Tibial artery (tissue), 4 donors: Measurements from ENCODE around the gene HOXA1.

Experiments
- DNase-seq, 2 donors: peaks; one replicate each; pipeline ENCODE4 v3.0.0-alpha.2; 2019
- H3K27ac ChIP-seq, 2 donors: fragments of 200-600 bp; sonication (generic) in 1 of 2; 1 replicate in 1 of 2; 2 replicates in 1 of 2; pipeline ENCODE4 v1.5.1; 2018 to 2019; ENCODE audit warnings: mild to moderate bottlenecking in 1 of 2
- H3K27me3 ChIP-seq, 2 donors: fragments of 200-600 bp; sonication (generic) in 1 of 2; one replicate each; pipeline versions ENCODE4 v1.5.1 to v1.6.0; 2016 to 2019
- H3K36me3 ChIP-seq, 3 donors: fragments of 200-600 bp; sonication (generic) in 2 of 3; one replicate each; pipeline ENCODE4 v1.5.1; 2016 to 2019; ENCODE audit warnings: mild to moderate bottlenecking in 2 of 3
- H3K4me1 ChIP-seq, 4 donors: fragments of 200-600 bp; sonication (generic) in 2 of 4; 1 replicate in 3 of 4; 2 replicates in 1 of 4; pipeline ENCODE4 v1.5.1; 2016 to 2019
- H3K4me3 ChIP-seq, 2 donors: fragments of 200-600 bp; sonication (generic) in 1 of 2; 1 replicate in 1 of 2; 2 replicates in 1 of 2; pipeline ENCODE4 v1.5.1; 2018 to 2019; ENCODE audit warnings: mild to moderate bottlenecking in 2 of 2
- H3K9me3 ChIP-seq, 3 donors: fragments of 200-600 bp; sonication (generic) in 1 of 3; one replicate each; pipeline ENCODE4 v1.5.1; 2016 to 2019
- intact Hi-C: fragments of 100-400 bp; cut with DNase I; formaldehyde crosslinking; loops from one replicate; pipeline ENCODE4 v1.15.0; 2023; ENCODE audit warnings: low total_unique reads
- TF ChIP-seq, protein P1 (sequence below), 2 experiments: fragments of 200-600 bp in 1 of 2; fragments of 450-650 bp in 1 of 2; IDR thresholded peaks; one replicate each; pipeline ENCODE4 v1.5.1; 2017 to 2019; ENCODE audit warnings: antibody characterized with exemption in 2 of 2, mild to moderate bottlenecking in 1 of 2, moderate library complexity in 1 of 2

HOXA1 gene

DNA sequence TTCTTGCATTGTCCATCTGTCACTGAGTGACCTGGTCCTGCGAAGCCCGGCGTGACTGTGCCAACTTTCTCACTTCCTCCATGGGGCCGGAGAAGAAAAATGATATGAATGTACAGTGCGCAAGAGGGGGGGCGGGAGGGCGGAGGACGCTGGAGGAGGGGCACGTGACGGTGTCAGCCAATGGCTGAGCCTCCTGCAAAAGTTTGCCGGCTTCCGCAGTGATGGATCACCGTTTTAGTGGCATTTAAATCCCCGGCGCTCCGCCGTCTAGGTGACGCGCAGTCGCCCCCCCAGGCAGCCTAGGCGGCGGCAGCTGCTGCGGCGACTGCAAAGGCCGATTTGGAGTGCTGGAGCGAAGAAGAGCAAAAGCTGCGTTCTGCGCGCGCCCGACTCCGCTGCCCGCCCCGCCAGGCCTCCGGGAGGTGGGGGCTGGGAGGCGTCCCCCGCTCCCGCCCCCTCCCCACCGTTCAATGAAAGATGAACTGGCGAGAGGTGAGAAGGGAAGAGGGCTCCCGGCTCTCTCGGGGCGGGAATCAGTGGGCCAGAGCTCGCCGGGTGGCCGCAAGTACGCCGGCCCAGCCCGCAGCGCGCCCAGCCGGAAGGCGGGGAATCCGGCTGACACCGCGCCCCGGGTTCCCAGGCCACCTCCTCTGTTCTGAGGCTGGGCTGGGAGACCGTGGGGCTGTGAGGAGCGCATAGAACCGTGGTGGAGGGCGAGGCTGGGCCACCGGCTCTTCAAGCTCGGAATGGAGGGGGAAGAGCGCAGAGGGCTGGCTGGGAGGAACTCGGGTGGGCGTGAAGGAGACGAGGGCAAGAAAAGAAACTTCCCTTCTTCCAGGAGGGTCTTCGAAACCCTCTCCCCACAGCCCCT lies at the start of gene HOXA1:
Gene HOXA1, minus strand, starts transcription at position 104 of the 871 bp plus-strand sequence. Its CDS starts 88 bp downstream, at position 16.
- peak within 1 kb of the TSS; percentile 80 to 81 for H3K27ac ChIP-seq
- peak; percentile 75 to 88 for DNase-seq
- H3K9me3 ChIP-seq: no peaks in the 10 kb centered on the region
- no peaks in the 10 kb centered on the region for H3K36me3 ChIP-seq
- intact Hi-C loops: loop anchor here (5.0 to 10.0 kb wide), 2 partner anchors 46 to 1231 kb away; partner anchors contain the start of gene HOXA5
- H3K27me3 ChIP-seq: no peaks in the 10 kb centered on the region
- H3K4me3 ChIP-seq: peak within 1 kb of the TSS; percentile 80 to 83
- TF ChIP-seq, protein P1, sequence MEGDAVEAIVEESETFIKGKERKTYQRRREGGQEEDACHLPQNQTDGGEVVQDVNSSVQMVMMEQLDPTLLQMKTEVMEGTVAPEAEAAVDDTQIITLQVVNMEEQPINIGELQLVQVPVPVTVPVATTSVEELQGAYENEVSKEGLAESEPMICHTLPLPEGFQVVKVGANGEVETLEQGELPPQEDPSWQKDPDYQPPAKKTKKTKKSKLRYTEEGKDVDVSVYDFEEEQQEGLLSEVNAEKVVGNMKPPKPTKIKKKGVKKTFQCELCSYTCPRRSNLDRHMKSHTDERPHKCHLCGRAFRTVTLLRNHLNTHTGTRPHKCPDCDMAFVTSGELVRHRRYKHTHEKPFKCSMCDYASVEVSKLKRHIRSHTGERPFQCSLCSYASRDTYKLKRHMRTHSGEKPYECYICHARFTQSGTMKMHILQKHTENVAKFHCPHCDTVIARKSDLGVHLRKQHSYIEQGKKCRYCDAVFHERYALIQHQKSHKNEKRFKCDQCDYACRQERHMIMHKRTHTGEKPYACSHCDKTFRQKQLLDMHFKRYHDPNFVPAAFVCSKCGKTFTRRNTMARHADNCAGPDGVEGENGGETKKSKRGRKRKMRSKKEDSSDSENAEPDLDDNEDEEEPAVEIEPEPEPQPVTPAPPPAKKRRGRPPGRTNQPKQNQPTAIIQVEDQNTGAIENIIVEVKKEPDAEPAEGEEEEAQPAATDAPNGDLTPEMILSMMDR (IDR thresholded peaks at IDR 0.05): no peak
- H3K4me1 ChIP-seq: peaks cover 0 to 23% (median 18%) of the 10 kb centered on the region in 4 donors

DNA sequence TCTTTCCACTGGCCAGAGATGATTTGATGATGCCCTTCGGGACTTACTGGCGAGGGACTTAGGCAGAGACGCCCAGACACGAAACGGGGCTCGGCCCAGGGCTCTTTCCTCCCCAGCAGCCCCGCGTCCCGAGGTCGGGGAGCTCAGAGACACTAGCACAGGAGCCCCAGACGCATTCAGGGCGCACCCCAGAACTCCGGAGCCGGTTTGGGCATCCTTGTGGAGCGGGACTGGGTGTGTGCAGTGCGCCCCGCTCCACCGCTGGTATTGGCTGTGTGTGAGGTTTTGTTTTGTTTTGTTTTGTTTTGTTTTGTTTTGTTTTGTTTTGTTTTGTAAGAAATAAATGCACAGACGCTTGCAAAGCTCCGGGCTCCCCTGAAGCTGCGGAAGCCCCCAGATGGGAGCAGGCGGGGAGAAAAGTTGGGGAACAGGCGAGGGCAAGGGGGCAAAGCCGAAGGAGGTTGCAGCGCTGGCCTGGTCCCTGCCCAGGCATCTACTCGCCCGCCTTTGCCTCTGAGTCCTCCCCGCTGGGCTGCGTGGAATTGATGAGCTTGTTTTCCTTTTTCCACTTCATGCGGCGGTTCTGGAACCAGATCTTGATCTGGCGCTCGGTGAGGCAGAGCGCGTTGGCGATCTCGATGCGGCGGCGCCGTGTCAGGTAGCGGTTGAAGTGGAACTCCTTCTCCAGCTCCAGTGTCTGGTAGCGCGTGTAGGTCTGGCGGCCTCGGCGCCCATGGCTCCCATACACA lies 49.5 kb upstream of the HOXA1 start:
- TF ChIP-seq, protein P1 (IDR thresholded peaks at IDR 0.05): no peak
- peak in 1 of 2 donors; percentile 64 for DNase-seq
- Histone ChIP-seq H3K27me3 (no peaks in the 10 kb centered on the region), H3K27ac (no peak overlapping the region), H3K4me3 (no peak overlapping the region), H3K9me3 (no peaks in the 10 kb centered on the region), H3K4me1 (peaks cover 10 to 35% (median 27%) of the 10 kb centered on the region in 4 donors), H3K36me3 (peaks cover 40 to 47% (median 42%) of the 10 kb centered on the region in 3 donors)
- intact Hi-C loops: no loop called here

DNA sequence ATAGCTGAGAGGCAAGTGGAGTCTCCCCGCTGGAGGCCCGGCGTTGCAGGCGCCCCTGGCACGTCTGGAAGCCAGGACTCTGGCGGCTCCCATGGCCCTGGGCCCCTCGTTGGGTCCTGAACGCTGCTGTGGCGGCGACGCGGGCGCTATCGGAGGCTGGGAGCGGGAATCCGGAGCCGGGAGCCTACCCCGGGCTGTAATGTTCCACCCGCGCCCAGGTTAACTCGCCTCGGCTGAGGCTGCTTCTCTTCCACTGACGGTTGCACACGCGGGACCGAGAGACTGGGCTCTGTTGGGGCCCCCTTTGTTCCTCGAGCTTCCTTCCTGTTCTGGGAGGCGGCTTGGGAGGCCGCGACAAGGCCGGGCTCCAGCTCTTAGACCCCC lies 49.0 kb upstream of the HOXA1 start:
- H3K4me3 ChIP-seq: no peak overlapping the region
- peaks cover 45 to 49% (median 48%) of the 10 kb centered on the region in 3 donors for H3K36me3 ChIP-seq
- H3K27ac ChIP-seq: no peak overlapping the region
- H3K27me3 ChIP-seq: no peaks in the 10 kb centered on the region
- peak in 1 of 2 donors; percentile 55 for DNase-seq
- H3K9me3 ChIP-seq: no peaks in the 10 kb centered on the region
- H3K4me1 ChIP-seq: peaks cover 10 to 29% (median 24%) of the 10 kb centered on the region in 4 donors
- TF ChIP-seq, protein P1 (IDR thresholded peaks at IDR 0.05): no peak
- intact Hi-C loops: loop anchor here (5.0 kb wide), 1 partner anchor 47 kb away; the partner anchor contains the start of gene HOXA1

DNA sequence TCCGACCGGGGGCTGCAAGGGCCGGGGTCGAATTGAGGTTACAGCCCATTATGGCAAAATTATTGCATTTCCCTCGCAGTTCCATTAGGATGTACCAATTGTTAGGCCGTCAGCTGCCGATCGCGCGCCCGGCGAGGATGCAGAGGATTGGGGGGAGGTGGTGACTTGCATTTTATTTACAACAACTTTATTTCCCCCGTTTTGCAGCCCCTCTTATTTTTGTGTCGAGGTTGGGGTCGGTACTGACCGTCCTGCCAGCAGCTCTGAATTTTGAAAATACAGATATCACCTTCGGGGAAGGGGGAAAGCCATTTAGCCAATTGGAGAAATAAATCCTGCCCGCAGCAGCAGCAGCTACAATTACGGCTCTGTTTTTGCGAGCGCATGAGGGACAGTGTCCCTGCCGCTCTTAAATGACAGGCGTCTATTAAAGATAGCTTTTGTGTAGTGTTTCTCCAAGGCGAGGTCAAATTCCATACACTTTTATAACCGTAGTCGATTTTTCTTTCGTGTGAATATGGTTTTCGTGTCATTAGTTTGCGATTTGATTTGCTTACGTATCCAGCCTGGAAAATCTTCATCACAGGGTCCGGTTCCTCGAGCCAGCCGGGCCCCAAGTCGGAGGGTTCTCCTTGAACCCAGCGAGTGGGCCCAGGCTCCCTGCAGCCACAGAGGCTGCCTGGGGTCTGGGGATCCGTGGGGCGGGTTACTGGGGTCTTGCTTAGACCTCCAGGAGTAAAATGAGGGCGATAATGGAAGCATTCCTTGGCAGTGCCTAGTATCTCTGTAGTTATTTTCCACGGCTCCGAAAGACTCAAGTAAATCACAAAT lies 48.4 kb upstream of the HOXA1 start:
- TF ChIP-seq, protein P1 (IDR thresholded peaks at IDR 0.05): no peak
- DNase-seq: no peak
- H3K27me3 ChIP-seq: no peaks in the 10 kb centered on the region
- peaks cover 8 to 23% (median 19%) of the 10 kb centered on the region in 4 donors for H3K4me1 ChIP-seq
- H3K4me3 ChIP-seq: peak overlapping the region in 1 of 2 donors; percentile 49
- no peaks in the 10 kb centered on the region for H3K9me3 ChIP-seq
- peaks cover 50 to 55% (median 52%) of the 10 kb centered on the region in 3 donors for H3K36me3 ChIP-seq
- intact Hi-C loops: loop anchor here (5.0 kb wide), 1 partner anchor 47 kb away; the partner anchor contains the start of gene HOXA1
- no peak overlapping the region for H3K27ac ChIP-seq
